Hepatic stellate cell (primary cell): Measurements from ENCODE around the gene CIPC.
A peak's percentile ranks its signal among the peaks of the same experiment; 100 is the strongest.

ENCODE experiments used
- DNase-seq: peaks from one replicate; pipeline ENCODE4 v3.0.0; 2011; ENCODE audit warnings: low spot score

CIPC gene

GRCh38 chr14:77097700-77098528 lies at the start of gene CIPC:
CIPC (plus strand) TSS chr14:77098258; CDS start chr14:77105709, 7,451 bp downstream.
- DNase-seq, result peak; percentile 98

GRCh38 chr14:77051116-77051515 lies 46.9 kb upstream of the CIPC start:
- no peak for DNase-seq

- no peak for DNase-seq
These were observed 45.6 kb upstream of the CIPC start for GRCh38 chr14:77052281-77053044.

GRCh38 chr14:77053046-77053841 lies 44.8 kb upstream of the CIPC start:
- peak; percentile 87 for DNase-seq

GRCh38 chr14:77055306-77055705 lies 42.8 kb upstream of the CIPC start:
- no peak for DNase-seq

DNA sequence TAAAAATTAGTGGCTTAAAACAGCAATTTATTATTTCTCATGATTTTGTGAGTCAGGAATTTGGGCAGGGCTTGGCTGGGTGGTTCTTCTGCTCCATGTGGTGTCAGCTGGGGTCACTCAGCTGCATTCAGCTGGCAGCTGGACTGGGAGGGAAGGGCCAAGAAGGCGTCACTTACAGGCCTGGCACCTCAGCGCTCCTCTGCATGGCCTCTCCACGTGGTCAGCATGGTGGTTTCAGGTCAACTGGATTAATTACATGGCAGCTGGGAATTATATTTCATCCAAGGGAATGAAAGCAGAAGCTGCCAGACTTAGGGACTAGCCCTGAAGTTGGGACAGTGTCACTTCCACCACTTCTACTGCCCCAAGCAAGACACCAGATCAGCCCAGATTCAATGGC lies 42.1 kb upstream of the CIPC start:
- no peak for DNase-seq

GRCh38 chr14:77058117-77058516 lies 39.9 kb upstream of the CIPC start:
- DNase-seq, result no peak

GRCh38 chr14:77058785-77059184 lies 39.3 kb upstream of the CIPC start:
- no peak for DNase-seq

DNA sequence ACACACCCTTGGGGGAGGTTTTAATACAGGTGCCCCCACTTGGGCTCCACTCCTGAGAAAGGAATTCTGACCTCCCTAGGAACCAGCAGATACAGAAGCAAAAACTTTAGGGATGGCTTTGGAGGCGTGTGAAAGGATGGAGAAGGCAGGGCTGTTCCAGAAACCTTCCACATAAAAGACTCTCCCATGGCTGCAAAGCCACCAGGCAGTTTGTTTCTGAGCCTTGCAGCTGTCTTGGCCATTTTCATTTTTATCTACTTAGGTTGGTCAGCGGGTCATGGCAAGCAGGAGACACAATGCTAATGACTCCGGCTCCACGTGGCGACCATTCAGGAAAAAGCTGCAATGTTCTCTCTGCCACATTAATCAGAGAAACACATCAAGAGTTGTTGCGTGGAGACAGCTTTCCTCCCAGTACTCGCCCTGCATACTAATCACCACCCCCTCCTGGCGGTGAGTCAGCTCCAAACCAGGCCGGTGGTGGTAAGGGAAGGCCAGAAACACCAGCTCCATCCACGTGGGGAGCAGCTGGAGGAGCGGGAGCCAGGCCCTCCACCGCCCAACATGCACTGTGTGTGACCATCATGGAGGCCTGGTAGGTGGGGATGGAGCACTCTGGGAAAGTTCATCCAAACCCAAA lies 38.7 kb upstream of the CIPC start:
- peak; percentile 72 for DNase-seq

DNA sequence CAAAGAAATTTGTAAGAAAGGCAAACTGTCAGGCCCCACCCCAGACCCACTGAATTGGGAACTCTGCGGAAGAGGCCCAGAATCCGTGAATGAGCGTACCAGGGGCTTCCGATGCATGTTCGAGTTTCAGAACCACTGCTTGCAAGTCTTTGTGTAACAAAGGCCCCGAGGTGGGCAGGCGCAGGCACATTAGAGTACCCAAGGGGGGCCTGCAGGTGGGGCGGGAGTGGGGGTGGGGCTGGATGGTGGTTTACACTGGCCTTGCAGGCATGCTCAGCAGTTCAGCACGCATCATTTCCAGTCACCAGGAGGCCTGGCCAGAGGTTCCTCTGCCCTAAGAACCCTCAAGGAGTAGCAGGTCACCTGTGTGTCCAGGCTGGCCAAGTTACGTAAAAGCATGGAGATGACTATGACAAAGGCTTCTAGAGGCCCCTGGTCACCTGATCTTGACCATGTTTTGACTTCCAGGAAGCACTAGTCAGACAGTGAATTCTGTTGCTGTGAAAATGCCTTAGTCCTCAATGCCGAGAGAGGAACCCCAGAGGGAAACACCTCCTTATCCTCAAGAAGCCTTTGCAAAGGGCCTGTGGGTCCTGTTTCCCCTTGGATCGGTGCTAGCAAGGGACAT lies 36.3 kb upstream of the CIPC start:
- DNase-seq, result no peak

DNA sequence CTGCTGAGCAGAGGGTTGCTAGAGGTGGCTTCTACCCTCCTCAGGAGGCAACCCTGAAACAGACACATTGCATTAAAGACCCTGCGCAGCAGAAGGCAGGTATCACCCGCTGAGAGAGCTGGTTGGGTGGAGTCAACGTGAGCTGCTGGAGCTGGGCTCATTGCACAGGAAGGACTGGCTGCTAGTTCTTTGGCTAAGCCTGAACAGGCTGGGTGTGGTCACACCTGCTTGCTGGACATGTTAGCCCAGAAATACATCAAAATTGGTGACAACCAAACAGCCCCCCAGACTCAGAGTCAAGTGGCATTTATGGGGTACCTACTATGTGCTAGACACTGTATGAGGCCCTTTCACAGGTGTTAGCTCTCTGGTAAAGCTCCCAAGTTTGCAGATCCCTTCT lies 35.8 kb upstream of the CIPC start:
- no peak for DNase-seq

GRCh38 chr14:77063571-77064171 lies 34.4 kb upstream of the CIPC start:
- no peak for DNase-seq

- DNase-seq, result no peak
These were observed 33.4 kb upstream of the CIPC start for GRCh38 chr14:77064521-77065178.

- no peak for DNase-seq
These were observed 32.0 kb upstream of the CIPC start for GRCh38 chr14:77065851-77066577.

GRCh38 chr14:77066578-77067172 lies 31.4 kb upstream of the CIPC start:
- no peak for DNase-seq

DNA sequence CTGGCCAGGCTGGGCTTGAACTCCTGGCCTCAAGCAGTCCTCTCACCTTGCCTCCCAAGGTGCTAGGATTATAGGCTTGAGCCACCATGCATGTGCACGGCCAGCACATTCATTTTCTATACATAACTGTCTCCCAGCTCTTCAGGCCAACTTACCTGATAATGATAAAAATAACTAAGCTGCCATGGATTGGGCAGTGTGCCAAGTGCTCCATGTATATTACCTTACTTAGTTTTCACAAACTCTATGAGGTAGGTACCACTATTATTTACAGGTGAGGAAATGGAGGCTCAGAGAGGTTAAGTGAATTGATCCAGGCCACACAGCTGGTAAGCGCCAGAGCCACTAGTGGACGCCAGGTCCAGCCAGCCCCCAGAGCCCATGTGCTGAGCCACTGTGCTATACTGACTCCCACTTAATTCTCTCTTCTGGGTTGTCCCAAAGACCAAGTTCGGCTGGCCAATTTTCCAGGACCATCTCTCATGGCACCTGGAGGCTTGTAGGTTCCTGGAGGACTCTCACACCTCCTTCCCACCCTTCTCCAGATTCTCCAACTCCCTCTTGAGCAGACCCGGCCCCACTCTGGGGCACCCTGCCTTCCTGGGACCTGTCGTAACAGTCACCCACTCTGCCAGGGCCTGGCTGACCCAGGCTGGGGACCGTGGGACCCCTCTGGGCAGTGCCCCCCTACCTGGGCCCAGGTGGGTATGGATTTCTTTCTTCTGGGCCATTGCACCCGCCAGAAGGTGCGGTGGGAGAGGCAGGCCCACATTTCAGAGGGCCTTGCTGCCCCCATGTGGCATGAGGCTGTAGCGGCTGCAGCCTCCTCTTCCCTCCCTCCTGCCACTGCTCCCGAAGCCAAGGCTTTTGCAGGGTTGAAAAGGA lies 30.2 kb upstream of the CIPC start:
- peak; percentile 76 for DNase-seq

- DNase-seq, result no peak
These were observed 29.4 kb upstream of the CIPC start for GRCh38 chr14:77068517-77069200.

- no peak for DNase-seq
These were observed 28.5 kb upstream of the CIPC start for GRCh38 chr14:77069551-77069950.
